Measurements from ENCODE around the gene GTPBP1. TPM values are rescaled to one million over a fixed set of nuclear protein-coding genes. Genes with fewer than 3 reads are reported as not detected.

Gene GTPBP1
- total and polyA plus RNA-seq, 2 of the 13 experiments (the other 11 are each of a cell fraction or from before 2014, with no cell fraction given): 22.3 to 27.0 TPM

- TF ChIP-seq ZNF512B (CRISPR knock-in tag; IDR thresholded peaks at IDR 0.05; ENCODE audit: borderline replicate concordance) (no peak), RXRA (CRISPR knock-in tag; IDR thresholded peaks at IDR 0.05) (no peak), ZNF780A (CRISPR knock-in tag; IDR thresholded peaks at IDR 0.05) (no peak), ZNF317 (CRISPR knock-in tag; IDR thresholded peaks at IDR 0.05) (no peak), LBX2 (CRISPR knock-in tag; IDR thresholded peaks at IDR 0.05; ENCODE audit: borderline replicate concordance) (no peak), ZNF660 (CRISPR knock-in tag; IDR thresholded peaks at IDR 0.05; ENCODE audit: borderline replicate concordance, low read depth) (no peak), ZNF549 (CRISPR knock-in tag; IDR thresholded peaks at IDR 0.05) (no peak), RAD21 (CRISPR knock-in tag; IDR thresholded peaks at IDR 0.05) (0 out of 2 replicates have a peak, but pooled peaks have one; percentile 10), MYNN (CRISPR knock-in tag; IDR thresholded peaks at IDR 0.05; ENCODE audit: low read depth) (no peak), ZBTB7A (CRISPR knock-in tag; IDR thresholded peaks at IDR 0.05) (no peak), ZNF407 (CRISPR knock-in tag; IDR thresholded peaks at IDR 0.05; ENCODE audit: not compliant biosample characterization) (no peak), IRF9 (CRISPR knock-in tag; IDR thresholded peaks at IDR 0.05; ENCODE audit: borderline replicate concordance) (no peak), SCMH1 (CRISPR knock-in tag; IDR thresholded peaks at IDR 0.05; ENCODE audit: borderline replicate concordance) (no peak), KLF11 (CRISPR knock-in tag; IDR thresholded peaks at IDR 0.05) (no peak), ZNF432 (CRISPR knock-in tag; IDR thresholded peaks at IDR 0.05; ENCODE audit: borderline replicate concordance) (no peak), PAF1 (CRISPR knock-in tag; IDR thresholded peaks at IDR 0.05) (no peak), STAG1 (CRISPR knock-in tag; IDR thresholded peaks at IDR 0.05) (no peak)
Observed at GRCh38 chr22:38706101-38706900, 557 bp downstream of the GTPBP1 start (continued).
